Measurements from ENCODE around the gene KRTAP4-11. TPM values are rescaled to one million over a fixed set of nuclear protein-coding genes. Genes with fewer than 3 reads are reported as not detected.

Gene KRTAP4-11
- total RNA-seq, 4 donors from 2014 or later = not detected

GRCh38 chr17:41082626-41083025 lies 35.5 kb downstream of the KRTAP4-11 start:
- Histone ChIP-seq H3K27ac (no peak overlapping the region), H3K4me1 (no peaks in the 10 kb centered on the region), H3K27me3 (no peaks in the 10 kb centered on the region), H3K36me3 (no peaks in the 10 kb centered on the region), H3K9me3 (no peaks in the 10 kb centered on the region), H3K4me3 (no peak overlapping the region)
- WGBS, 2 donors = 47 to 52% methylated on average over 4 of the region's 4 CpGs
- no peak for DNase-seq (ENCODE audit: low spot score in 2 of 2)
- TF ChIP-seq CTCF (IDR thresholded peaks at IDR 0.05) (no peak), EP300 (IDR thresholded peaks at IDR 0.05) (no peak), POLR2A (IDR thresholded peaks at IDR 0.05) (no peak)

- no peaks in the 10 kb centered on the region for H3K27me3 ChIP-seq
- no peak for TF ChIP-seq POLR2A (IDR thresholded peaks at IDR 0.05)
- TF ChIP-seq EP300 (IDR thresholded peaks at IDR 0.05) = no peak
- no peak for TF ChIP-seq CTCF (IDR thresholded peaks at IDR 0.05)
- no peaks in the 10 kb centered on the region for H3K36me3 ChIP-seq
- no peak for DNase-seq (ENCODE audit: low spot score in 2 of 2)
- H3K4me3 ChIP-seq = no peak overlapping the region
- no peaks in the 10 kb centered on the region for H3K9me3 ChIP-seq
- no peak overlapping the region for H3K27ac ChIP-seq
- H3K4me1 ChIP-seq = no peaks in the 10 kb centered on the region
Observed at GRCh38 chr17:41076788-41077187, 41.4 kb downstream of the KRTAP4-11 start.

- TF ChIP-seq EP300 (IDR thresholded peaks at IDR 0.05) (no peak), CTCF (IDR thresholded peaks at IDR 0.05) (no peak), POLR2A (IDR thresholded peaks at IDR 0.05) (no peak)
- no peaks in the 10 kb centered on the region for H3K4me1 ChIP-seq
- no peaks in the 10 kb centered on the region for H3K9me3 ChIP-seq
- H3K27ac ChIP-seq = no peak overlapping the region
- no peaks in the 10 kb centered on the region for H3K36me3 ChIP-seq
- no peaks in the 10 kb centered on the region for H3K27me3 ChIP-seq
- H3K4me3 ChIP-seq = no peak overlapping the region
- no peak for DNase-seq (ENCODE audit: low spot score in 2 of 2)
- 88 to 92% methylated on average over 2 of the region's 2 CpGs for WGBS, 2 donors
Observed at GRCh38 chr17:41073676-41074075, 44.5 kb downstream of the KRTAP4-11 start.

DNA sequence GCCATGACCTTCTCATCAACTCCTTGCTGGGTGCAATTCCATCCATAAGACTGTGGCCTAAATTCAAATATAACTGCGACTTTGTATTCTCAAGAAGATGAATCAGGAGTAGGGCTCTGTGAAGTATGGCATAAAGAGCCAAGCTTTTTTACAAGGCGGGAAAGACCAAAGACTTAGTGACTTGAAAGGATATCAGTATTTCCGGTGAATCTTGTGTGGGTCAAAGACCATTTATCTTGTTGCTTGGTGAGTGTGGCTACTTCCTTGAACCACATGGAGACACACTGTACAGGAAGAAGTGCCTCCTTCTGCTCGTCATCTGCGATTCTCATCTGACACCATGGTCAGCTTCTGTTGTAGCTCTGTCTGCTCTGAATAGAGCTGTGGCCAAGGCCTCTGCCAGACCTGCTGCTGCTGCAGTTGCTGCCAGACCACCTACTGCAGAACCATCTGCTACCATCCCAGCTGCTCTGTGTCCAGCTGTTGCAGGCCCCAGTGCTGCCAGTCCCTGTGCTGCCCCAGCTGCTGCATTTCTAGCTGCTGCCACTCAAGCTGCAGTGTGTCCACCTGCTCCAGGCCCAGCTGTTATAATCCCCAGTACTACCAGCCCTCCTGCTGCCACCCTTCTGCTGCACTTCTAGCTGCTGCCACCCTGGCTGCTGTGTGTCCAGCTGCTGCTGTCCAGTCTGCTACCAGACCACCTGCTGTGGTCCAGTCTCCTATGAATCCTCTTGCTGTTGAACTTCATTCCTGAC lies 46.4 kb downstream of the KRTAP4-11 start:
- H3K36me3 ChIP-seq = no peaks in the 10 kb centered on the region
- WGBS, 2 donors = 88 to 97% methylated on average over 5 of the region's 5 CpGs
- no peak overlapping the region for H3K27ac ChIP-seq
- H3K4me3 ChIP-seq = no peak overlapping the region
- no peaks in the 10 kb centered on the region for H3K27me3 ChIP-seq
- no peak for DNase-seq (ENCODE audit: low spot score in 2 of 2)
- no peaks in the 10 kb centered on the region for H3K4me1 ChIP-seq
- no peaks in the 10 kb centered on the region for H3K9me3 ChIP-seq
- TF ChIP-seq CTCF (IDR thresholded peaks at IDR 0.05) (no peak), EP300 (IDR thresholded peaks at IDR 0.05) (no peak), POLR2A (IDR thresholded peaks at IDR 0.05) (no peak)

DNA sequence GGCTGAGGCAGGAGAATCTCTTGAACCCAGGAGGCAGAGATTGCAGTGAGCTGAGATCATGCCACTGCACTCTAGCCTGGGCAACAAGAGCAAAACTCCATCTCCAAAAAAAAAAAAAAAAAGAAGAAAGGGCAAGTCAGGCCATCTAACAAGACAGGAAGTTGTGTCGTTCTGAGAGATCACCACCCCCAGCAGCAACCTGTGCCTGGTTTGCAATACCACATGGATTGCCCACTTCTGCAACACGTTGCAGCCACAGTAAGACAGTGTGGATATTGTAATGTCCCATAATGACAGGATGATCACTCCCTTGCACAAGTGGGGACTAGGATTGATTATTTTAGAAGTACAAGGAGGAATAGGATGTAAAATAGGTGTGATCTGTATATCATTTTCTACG lies 49.1 kb downstream of the KRTAP4-11 start:
- no peak for DNase-seq (ENCODE audit: low spot score in 2 of 2)
- Histone ChIP-seq H3K27ac (no peak overlapping the region), H3K4me3 (no peak overlapping the region), H3K9me3 (no peaks in the 10 kb centered on the region), H3K4me1 (no peaks in the 10 kb centered on the region), H3K27me3 (no peaks in the 10 kb centered on the region), H3K36me3 (no peaks in the 10 kb centered on the region)
- WGBS, 2 donors = 78 to 80% methylated on average over 3 of the region's 3 CpGs
- TF ChIP-seq POLR2A (IDR thresholded peaks at IDR 0.05) = no peak
- no peak for TF ChIP-seq CTCF (IDR thresholded peaks at IDR 0.05)
- no peak for TF ChIP-seq EP300 (IDR thresholded peaks at IDR 0.05)

All from tibial nerve (tissue), 4 donors.